MV-4-11 (cell line): ENCODE results near the gene PKNOX1.
"Not testable (repeated sequence)": the region's sequence is repeated elsewhere in the genome, so short reads cannot be mapped to it uniquely, and the experiment has no call there.

Experiments used
- DNase-seq: peaks from one replicate; lab custom pipeline; 2025; lab: John Stamatoyannopoulos, UW

The PKNOX1 gene

GRCh38 chr21:42986125-42986783 is 11.9 kb downstream of the PKNOX1 start:
- DNase-seq: no peak

- no peak for DNase-seq
Measured at GRCh38 chr21:42988236-42988965, 14.0 kb downstream of the PKNOX1 start.

GRCh38 chr21:42989370-42989769 is 15.0 kb downstream of the PKNOX1 start:
- DNase-seq: not testable (repeated sequence)

GRCh38 chr21:42989816-42990650 is 15.7 kb downstream of the PKNOX1 start:
- DNase-seq: no peak

- peak; percentile 55 for DNase-seq
Measured at GRCh38 chr21:42991992-42992740, 17.8 kb downstream of the PKNOX1 start.

GRCh38 chr21:42993051-42993712 is 18.8 kb downstream of the PKNOX1 start:
- DNase-seq: no peak

GRCh38 chr21:42997053-42997452 is 22.7 kb downstream of the PKNOX1 start:
- peak; percentile 76 for DNase-seq

GRCh38 chr21:42997983-42998382 is 23.6 kb downstream of the PKNOX1 start:
- not testable (repeated sequence) for DNase-seq

- DNase-seq: not testable (repeated sequence)
Measured at GRCh38 chr21:42999152-42999551, 24.8 kb downstream of the PKNOX1 start.

- DNase-seq: not testable (repeated sequence)
Measured at GRCh38 chr21:43000041-43000440, 25.7 kb downstream of the PKNOX1 start.

- DNase-seq: no peak
Measured at GRCh38 chr21:43001316-43001715, 27.0 kb downstream of the PKNOX1 start.

- DNase-seq: no peak
Measured at GRCh38 chr21:43004926-43005325, 30.6 kb downstream of the PKNOX1 start.

- DNase-seq: no peak
Measured at GRCh38 chr21:43005635-43006034, 31.3 kb downstream of the PKNOX1 start.

- not testable (repeated sequence) for DNase-seq
Measured at GRCh38 chr21:43006051-43006873, 31.9 kb downstream of the PKNOX1 start.

- DNase-seq: no peak
Measured at GRCh38 chr21:43006874-43007208, 32.5 kb downstream of the PKNOX1 start.

- DNase-seq: no peak
Measured at GRCh38 chr21:43012596-43012995, 38.2 kb downstream of the PKNOX1 start.

- DNase-seq: no peak
Measured at GRCh38 chr21:43015906-43016540, 41.7 kb downstream of the PKNOX1 start.

GRCh38 chr21:43016728-43017127 is 42.4 kb downstream of the PKNOX1 start:
- no peak for DNase-seq

GRCh38 chr21:43018519-43018918 is 44.2 kb downstream of the PKNOX1 start:
- DNase-seq: no peak

- no peak for DNase-seq
Measured at GRCh38 chr21:43020177-43020576, 45.8 kb downstream of the PKNOX1 start.
